HG03066 (cell line): ENCODE results near the gene C16orf82.

Experiments
- ATAC-seq: cut with Tn5 transposase; IDR thresholded peaks from one replicate; pipeline ENCODE4 v1.9.1; 2021; ENCODE audit warnings: low read depth; ENCODE audit not compliant: unreplicated experiment

The C16orf82 gene

GRCh38 chr16:27066668-27067537 is at the start of gene C16orf82:
TSS of gene C16orf82 (plus strand) at chr16:27066927.
- no peak for ATAC-seq

- no peak for ATAC-seq
Observed at GRCh38 chr16:27020031-27020430, 46.7 kb upstream of the C16orf82 start.

DNA sequence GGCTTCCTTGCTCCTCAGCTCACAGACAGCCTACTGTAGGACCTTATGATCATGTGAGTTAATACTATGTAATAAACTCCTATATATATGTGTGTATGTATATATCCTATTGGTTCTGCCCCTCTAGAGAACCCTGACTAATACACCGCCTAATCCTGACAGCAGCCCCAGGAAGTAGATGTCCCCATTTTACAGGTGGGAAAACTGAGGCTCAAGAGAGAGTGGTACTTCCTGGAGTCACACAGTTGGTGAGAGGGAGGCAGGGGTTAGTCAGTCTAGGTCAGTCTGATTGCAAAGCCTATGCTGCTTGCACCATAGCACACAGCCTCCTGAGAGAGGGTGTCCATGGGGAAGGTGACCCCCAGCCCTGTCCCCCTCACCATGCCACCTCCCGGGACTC is 42.7 kb upstream of the C16orf82 start:
- ATAC-seq, result no peak

- no peak for ATAC-seq
Observed at GRCh38 chr16:27025581-27025980, 41.1 kb upstream of the C16orf82 start.

- no peak for ATAC-seq
Observed at GRCh38 chr16:27027971-27028370, 38.8 kb upstream of the C16orf82 start.

DNA sequence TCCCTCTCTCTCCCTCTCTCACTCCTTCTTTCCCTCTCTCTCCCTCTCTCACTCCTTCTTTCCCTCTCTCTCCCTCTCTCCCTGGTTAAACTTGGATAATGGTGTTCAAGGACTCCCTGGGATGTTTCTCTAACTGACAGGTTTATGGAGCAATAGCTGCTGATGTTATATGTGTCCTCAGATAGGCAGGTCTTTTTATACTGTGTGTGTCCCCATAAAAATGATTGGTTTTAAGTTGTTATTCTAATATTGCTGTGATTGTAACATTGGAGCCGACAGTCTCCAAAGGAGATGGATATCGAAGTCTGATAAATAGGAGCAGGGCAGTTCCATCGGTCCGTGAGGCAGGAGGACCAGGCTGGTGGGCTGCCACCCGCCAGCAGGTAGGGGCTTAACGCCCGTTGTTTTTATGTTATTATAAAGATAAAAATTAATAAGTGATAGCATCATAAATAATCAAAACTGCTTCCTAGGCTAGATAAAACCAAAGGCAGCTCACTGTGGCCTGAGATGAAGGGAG is 38.1 kb upstream of the C16orf82 start:
- no peak for ATAC-seq

DNA sequence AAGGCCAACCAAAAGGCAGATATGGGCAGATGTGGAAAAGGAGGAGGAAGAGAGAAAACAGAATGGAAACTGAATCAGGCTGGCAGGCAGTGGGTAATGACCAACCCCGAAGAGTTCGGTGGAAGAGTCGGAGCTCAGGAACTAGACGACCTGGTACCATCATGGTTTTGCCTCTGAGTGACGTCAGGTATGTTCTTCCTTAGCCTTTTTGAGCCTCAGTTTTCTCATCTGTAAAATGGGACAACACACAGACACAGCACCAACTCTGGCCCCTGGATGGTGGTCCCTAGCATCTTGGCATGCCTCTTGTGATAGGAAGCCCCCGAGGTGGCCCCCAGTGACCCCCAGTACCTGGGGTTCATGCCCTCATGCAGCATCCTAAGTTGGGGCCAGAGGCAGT is 37.2 kb upstream of the C16orf82 start:
- no peak for ATAC-seq

DNA sequence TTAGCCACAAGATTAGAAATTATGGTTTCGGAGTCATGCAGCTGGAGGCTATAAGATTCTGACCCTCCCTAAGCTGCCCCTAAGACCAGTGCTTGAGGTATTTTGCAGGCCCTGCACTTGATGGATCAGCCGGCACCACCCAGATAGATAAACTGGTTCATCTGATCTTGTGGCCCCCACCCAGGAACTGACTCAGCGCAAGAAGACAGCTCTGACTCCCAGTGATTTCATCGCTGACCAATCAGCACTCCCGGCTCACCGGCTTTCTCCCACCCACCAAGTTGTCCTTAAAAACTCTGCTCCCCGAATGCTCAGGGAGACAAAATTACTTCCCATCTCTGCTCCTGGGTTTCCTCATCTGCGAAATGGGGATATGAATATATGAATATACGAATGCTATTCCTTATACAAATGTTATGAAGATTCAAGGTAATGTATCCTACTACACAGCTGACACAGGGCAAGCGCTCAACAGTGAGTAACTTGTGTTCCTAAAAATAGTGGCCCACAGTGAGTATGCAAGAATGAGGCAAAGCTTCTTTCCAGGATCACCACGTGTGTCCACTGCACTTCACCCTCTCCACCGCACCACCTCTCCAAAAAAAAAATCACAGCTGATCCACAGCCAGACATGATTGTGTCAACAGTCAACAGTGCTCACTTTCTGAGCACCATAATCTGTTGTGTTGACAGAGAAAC is 33.3 kb upstream of the C16orf82 start:
- no peak for ATAC-seq

DNA sequence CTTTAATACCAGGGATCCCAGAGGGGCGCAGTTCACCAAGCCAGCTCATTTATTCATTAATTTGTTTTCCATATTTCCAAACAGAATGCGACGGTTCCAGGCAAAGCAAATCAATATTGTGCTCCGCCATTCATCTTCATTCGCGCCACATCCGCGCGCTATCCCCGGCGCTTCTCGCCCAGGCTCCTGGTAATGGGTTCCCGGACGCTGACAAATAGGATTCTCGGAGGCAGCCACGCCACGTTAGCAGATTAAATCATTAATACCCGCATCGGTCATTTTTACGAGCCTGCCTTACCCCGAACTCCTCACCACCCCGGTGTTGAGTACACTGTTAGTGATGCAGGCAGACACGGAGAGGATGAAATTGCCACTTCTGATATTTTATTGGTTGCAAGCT is 26.0 kb upstream of the C16orf82 start:
- no peak for ATAC-seq

DNA sequence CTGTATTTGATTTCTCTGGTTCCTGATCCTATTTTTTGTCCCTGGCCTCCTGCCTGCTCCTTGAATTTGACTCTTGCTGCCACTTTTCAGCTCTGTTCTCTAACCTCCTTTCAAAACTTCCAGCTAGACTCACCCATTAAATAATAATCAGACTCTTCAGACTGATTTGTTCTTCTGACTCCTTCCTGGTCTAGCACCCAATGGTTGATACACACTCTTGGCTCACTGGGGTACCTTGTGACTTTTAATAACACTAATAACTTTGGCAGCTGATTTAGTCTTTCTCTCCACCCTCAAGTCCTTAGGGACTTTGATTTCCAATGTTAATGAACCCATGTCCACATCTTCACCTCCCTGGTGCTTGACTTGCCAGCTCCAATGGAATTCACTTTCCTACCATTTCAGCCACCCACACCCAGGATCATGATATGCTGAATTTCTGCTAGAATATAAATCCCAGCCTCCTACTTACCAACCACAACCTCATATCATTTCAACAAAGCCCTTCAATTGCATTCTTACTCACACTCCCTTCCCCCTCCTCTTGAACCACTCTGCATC is 19.7 kb upstream of the C16orf82 start:
- no peak for ATAC-seq

GRCh38 chr16:27048316-27048715 is 18.4 kb upstream of the C16orf82 start:
- ATAC-seq, result no peak

DNA sequence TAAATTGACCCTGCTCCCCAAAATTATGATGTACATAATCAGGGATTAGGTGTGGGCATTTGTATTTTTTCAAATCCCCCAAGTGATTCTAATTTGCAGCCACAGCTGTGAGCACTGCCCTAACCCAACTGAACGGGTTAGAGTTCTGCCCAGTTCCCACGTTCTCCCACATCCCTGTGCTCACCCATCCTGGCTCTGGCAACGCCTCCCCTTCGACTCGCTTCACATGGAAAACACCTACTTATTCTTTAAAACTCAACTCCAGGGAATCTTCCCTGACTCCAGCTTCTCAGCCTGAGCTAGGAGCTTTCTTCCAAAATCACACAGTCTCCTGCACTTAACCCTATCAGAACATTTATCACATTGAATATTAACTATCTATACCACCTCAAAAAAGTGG is 17.6 kb upstream of the C16orf82 start:
- ATAC-seq, result no peak

DNA sequence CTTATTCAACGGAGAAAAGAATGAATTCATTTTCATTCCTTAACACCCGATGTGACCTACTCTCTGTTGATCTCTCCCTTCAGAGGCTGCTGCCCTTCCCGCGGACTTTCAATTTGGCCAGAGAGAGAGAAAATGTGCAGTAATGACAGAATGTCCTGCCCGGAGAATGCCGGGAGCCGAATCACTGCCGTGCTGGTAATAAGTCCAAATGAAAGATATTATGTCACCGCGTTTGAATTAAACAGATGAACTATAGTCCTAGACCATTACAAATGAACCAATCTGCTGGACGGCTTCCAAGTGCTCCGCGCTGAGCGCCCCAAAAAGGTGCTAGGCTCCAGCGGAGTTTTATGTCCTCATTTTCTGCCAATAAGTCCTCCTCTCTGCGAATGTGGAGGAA is 14.7 kb upstream of the C16orf82 start:
- ATAC-seq, result no peak

GRCh38 chr16:27053996-27054395 is 12.7 kb upstream of the C16orf82 start:
- no peak for ATAC-seq

DNA sequence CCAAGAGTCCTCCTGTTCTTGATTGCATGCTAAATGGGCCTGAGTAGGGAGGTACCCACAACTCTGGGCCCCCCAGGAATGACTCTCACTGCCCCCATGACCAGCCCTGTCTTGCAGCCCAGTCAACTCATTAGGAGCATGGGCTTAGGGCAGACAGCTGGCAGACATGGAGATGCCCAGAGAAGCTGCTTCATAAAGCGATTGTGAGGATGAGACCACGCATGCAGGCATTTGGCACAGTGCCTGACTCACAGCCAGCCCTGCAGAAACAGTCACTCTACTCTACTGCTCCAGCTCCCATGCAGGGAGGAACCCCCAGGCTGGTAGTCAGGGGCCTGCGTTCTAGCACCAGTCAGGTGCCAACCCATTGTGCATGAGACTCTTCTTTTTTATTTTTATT is 8.4 kb upstream of the C16orf82 start:
- no peak for ATAC-seq

GRCh38 chr16:27070776-27071175 is 4.0 kb downstream of the C16orf82 start:
- ATAC-seq, result no peak

GRCh38 chr16:27073733-27074132 is 7.0 kb downstream of the C16orf82 start:
- ATAC-seq, result no peak

- no peak for ATAC-seq
Observed at GRCh38 chr16:27080895-27081294, 14.2 kb downstream of the C16orf82 start.

- no peak for ATAC-seq
Observed at GRCh38 chr16:27083861-27084261, 17.1 kb downstream of the C16orf82 start.

GRCh38 chr16:27084307-27085028 is 17.7 kb downstream of the C16orf82 start:
- no peak for ATAC-seq

- no peak for ATAC-seq
Observed at GRCh38 chr16:27085182-27085581, 18.5 kb downstream of the C16orf82 start.
